HG02763 (cell line): Measurements from ENCODE around the gene SCYL1.
A peak's percentile ranks its signal among the peaks of the same experiment; 100 is the strongest.

Experiments used
- ATAC-seq: cut with Tn5 transposase; IDR thresholded peaks from one replicate; pipeline ENCODE4 v1.9.1; 2021; ENCODE audit warnings: mild to moderate bottlenecking, moderate library complexity; ENCODE audit not compliant: unreplicated experiment

The SCYL1 gene

DNA sequence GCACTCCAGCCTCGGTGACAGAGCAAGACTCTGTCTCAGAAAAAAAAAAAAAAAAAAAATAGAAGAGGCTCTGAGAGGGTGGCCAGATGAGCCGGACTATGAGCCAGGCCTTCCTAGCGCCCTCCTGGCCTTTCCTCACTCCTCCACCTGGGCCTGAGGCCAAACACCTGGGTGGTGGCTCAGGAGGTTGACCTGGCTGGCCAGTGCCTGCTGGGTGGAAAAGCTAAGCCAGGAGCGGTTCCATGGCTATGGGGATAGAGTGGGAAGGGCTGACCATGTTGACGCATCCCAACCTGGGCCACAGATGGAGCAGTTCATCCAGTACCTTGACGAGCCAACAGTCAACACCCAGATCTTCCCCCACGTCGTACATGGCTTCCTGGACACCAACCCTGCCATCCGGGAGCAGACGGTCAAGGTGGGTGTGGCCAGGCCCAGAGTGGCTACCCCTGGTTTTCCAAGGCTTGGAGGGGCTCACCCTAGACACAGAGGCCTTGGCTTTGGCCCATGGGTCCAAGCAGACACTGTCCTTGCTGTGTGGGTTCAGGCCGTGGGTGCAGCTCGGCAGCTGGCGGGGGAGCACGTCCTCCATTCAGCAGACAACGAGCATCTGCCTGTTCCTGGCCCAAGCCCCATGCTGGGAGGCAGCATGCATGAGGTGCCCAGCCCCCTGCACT, 7.6 kb downstream of the SCYL1 start:
- ATAC-seq, result no peak

DNA sequence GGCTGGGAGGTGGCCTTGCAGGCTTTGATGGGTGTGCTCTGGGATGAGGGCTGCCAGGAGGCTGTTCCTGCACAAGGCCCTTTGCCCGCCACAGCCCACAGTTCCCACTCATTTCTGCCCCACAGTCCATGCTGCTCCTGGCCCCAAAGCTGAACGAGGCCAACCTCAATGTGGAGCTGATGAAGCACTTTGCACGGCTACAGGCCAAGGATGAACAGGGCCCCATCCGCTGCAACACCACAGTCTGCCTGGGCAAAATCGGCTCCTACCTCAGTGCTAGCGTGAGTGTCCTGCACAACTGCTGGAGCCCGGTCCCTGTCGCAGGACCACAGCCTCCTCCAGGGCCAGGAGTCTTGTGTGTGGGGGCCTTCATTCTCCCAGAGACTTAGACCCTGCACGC, 10.2 kb downstream of the SCYL1 start:
- no peak for ATAC-seq

DNA sequence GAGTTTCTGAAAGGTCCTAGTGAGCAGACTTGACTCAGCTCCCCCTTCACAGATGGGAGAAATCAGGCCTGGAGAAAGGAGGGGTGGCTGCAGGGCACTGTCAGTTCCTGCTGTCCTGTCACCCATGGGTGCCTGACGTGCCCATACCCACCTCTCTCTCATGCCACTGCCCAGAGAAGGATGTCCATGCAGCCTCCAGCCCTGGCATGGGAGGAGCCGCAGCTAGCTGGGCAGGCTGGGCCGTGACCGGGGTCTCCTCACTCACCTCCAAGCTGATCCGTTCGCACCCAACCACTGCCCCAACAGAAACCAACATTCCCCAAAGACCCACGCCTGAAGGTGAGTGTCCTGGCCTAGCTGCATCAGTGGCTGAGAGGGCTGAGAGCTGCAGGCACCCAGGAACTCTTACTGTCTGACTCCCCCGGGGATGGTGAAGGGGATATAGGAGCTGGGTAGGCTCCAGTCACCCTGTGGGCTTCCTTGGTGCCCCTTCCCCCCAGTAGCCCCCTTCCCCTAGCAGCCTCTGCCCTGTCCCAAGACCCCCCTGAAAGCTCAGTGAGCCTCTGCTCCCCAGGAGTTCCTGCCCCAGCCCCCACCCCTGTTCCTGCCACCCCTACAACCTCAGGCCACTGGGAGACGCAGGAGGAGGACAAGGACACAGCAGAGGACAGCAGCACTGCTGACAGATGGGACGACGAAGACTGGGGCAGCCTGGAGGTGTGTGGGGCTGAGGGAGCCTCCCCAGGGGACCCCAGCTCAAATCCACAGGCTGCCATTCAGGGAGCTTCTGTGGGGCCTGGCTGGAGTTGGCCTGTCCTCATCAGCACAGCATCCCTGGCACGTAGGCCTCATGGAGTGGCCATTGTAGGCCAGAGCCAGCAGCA, 11.8 kb downstream of the SCYL1 start:
- no peak for ATAC-seq

DNA sequence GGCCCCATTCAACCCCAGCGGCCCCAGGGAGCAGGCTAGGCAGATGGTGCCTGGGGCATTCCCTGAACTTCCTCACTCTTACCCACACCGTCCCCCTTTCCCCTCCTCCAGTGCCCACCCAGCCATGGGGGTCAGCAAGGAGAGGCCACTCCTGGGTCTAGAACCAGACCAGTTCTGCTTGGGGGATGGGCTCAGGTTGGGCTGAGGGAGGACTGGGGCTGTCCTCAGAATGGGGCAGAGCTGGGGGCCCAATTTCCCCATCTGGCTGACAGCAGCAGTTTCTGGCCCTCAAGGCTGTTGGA, 12.4 kb downstream of the SCYL1 start:
- ATAC-seq, result no peak

DNA sequence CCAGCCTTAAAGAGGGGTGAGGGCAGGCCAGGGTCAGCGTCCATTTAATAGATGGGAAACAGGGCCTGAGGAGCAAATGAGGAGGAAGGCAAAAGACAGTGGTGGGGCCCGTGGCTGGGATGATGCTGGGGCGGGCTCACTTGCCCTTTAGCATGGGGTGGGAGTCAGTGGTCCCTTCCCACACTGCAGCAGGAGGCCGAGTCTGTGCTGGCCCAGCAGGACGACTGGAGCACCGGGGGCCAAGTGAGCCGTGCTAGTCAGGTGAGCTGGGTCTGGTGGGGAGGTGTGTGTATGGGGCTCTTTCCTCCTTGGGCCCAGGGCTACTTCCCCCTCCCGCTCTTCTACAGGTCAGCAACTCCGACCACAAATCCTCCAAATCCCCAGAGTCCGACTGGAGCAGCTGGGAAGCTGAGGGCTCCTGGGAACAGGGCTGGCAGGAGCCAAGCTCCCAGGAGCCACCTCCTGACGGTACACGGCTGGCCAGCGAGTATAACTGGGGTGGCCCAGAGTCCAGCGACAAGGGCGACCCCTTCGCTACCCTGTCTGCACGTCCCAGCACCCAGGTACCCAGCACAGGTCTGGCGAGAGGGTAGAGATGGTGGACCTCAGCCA, 12.8 kb downstream of the SCYL1 start:
- no peak for ATAC-seq

DNA sequence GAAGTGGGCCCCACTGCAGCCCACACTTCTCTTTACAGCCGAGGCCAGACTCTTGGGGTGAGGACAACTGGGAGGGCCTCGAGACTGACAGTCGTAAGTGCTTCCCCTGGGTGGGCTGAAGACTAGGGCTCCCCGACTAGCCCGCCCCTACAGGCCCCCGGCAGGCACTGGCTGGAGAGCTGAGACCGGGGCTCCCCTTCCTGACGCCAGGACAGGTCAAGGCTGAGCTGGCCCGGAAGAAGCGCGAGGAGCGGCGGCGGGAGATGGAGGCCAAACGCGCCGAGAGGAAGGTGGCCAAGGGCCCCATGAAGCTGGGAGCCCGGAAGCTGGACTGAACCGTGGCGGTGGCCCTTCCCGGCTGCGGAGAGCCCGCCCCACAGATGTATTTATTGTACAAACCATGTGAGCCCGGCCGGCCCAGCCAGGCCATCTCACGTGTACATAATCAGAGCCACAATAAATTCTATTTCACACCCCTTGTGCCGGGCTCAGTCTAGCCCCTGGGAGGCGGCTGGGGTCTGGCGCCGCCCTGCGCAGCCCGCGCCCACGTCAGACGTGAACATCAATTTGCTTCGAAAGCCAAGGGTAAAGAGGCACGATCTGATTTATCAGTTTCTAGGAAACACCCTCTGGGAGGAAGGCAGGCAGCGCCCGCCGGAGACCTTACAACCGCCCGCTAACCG, 13.5 kb downstream of the SCYL1 start:
- ATAC-seq, result no peak

DNA sequence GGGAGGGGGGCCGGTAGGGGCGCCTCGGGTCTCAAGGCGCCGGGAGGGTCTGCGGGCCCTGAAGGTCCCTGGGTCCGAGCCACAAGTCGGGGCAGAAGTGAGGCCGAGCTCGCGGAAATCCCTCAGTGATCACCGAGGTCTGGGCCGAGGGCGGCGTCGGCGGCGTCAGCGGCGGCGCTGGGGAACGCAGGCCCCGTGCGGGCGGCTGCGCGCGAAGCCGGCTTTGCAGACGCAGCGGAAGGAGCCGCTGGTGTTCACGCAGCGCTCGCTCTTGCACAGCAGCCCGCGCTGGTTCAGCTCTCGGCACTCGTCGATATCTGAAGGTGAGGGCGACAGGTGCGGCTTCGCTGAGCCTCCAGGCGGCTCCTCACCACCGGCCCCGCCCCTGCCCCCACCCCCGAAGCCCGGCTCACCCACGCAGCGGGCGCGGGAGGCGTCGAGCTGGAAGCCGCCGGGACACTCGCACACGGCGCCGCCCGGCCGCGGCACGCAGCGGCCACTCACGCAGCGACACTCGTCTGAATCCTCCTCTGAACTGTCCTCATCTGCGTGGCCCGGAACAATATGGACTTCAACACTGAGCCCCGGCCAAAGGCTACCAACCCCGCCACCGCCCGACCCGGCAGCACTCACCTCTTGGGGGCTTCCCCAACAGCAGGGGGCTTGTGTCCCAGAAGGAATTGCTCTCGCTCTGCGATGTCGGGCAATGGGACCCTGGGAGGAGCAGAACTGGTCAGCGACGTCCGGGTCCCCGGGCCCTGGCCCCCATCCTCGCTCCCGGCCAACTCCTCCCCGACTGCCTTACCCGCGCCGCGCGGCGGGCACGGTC, 14.2 kb downstream of the SCYL1 start:
- no peak for ATAC-seq

DNA sequence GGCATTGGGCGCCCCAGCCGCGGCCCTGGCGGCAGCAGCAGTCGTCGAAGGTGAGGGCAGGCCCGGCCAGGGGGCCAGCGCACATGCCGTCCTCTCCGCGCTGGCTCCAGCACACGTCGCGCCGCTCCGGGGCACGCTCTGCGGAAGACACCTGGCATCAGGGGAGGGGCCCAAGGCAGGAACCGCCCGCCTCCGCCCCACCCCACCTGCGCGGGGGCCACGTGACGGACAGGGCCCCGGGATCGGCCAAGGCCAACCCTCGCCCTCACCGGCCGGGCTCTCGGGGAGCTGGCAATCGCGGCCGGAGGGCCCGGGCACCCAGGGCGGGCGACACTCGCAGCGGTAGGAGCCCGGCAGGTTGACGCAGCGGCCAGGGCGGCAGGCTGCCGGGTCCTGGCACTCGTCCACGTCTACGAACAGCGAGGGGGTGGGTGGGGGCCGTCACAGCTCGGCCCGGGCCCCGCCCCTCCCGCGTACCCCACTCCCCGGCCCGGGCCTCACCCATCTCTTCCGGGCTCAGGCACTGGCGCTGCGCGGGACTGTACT, 14.9 kb downstream of the SCYL1 start:
- peak; percentile 48 for ATAC-seq

DNA sequence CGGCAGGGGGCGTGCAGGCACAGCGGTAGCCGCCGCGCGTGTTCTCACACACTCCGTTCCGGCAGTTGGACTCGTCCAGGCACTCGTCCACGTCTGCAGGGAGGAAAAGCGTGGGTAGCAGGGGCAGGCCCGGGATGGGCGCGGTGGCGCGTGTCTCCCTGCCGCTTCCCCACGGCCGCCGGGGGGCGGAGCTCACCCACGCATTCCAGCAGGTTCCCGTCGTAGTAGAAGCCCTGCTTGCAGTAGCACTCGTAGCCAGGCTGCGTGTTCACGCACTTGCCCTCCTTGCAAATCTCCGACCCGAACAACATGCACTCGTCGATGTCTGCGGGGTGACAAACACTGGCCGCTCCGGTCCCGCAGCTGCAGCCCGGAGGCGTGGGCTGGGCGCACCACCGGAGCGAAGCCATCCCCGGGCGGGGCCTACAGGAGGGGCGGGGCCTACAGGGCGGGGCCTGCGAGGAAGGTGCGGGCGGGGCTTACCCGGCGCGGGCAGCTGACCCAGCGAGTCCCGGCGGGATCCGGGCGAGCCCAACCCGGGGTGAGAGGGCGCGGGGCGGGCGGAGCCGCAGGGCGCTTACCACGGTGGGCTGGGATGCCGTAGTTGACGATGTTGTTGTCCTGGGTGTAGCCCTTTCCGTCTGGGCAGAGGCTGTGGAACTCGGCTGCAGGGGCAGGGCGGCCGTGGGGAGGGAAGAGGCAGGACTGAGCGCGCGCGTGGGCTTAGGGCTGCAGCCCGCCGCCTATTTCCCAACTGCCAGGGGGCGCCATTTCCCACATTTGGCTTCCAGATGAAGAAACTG, 15.6 kb downstream of the SCYL1 start:
- peak; percentile 62 for ATAC-seq

DNA sequence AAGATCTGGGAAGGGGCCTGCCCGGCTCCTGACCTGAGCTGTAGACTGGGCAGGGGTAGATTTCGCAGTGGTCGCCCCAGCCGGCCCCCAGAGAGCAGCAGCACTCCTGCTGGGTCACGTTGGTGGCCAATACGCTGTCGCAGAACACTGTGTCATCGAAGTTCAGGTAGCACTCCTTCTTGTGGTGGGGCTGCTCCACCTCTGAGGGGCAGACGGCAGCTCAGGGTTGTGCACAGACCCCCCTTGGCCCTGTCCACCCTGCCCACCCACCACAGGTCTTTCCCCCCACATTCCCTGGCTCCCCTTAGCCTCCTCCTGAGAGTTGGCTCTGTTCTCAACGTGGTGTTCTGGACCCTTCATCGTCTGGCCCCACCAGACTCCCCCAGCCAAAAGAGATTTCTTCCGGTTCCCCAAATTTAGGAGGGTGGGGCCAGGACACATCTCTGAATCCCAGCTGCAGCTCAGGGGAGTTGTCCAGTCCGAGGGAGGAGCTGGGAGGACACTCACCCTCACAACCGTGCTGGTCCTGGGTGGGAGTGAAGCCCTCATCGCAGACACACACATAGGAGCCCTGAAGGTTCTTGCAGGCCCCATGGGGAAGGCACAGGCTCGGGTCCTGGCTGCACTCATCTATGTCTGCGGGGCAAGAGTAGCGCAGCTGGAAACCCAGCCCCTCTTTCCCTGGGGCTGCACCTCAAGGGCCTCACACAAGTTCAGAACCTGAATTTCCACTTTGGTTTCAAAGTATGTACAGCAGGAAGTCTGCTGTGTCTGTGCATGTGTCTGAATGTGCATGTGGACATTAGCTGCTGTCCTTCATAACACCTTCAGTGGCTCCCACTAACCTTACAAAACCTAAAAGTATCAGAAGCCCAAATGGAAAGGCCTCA, 16.5 kb downstream of the SCYL1 start:
- ATAC-seq, result no peak

DNA sequence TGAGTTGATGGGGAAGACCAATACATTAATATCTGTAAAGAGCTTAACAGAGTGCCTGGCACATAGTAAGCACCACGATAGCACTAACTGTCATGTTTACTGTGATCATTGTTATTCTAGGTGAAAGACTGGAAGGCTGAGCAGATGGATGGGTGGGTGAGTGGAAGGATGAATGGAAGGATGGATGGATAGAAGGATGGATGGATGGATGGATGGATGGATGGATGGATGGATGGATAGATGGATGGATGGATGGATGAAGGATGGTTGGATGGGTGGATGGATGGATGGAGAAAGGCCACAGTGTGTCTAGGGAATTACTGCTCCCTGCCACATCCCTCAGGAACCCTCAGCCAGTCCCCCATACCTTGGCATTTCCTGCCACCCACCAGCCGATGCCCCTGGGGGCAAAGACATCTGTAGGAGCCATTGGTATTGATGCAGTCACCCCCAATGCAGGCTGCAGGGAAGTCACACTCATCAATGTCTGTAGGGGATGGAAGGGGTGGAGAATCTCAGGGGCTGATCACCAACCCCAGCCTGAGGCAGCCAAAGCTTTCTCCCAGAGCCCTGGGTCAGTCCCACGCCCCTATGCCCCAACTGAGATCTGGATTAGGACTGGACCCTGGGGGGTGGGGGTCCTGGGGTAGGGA, 18.0 kb downstream of the SCYL1 start:
- ATAC-seq, result no peak

DNA sequence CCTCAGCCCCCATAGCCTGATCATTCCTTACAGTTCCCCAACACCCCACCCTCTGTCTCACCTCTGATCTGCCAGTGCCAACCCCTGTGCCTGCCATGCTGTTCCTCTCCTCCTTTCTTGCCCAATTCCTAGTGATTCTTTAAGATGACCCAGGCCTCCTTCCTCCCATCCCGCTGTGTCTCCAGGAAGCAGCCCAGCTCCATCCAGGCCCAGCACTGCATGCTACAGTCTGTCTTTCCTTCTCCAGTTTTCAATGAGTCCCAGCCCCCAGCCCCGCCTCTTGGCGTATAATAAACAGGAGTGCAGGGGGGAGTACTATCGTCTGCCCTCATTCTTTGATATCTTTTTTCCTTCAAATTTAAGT, 21.0 kb downstream of the SCYL1 start:
- ATAC-seq, result no peak

DNA sequence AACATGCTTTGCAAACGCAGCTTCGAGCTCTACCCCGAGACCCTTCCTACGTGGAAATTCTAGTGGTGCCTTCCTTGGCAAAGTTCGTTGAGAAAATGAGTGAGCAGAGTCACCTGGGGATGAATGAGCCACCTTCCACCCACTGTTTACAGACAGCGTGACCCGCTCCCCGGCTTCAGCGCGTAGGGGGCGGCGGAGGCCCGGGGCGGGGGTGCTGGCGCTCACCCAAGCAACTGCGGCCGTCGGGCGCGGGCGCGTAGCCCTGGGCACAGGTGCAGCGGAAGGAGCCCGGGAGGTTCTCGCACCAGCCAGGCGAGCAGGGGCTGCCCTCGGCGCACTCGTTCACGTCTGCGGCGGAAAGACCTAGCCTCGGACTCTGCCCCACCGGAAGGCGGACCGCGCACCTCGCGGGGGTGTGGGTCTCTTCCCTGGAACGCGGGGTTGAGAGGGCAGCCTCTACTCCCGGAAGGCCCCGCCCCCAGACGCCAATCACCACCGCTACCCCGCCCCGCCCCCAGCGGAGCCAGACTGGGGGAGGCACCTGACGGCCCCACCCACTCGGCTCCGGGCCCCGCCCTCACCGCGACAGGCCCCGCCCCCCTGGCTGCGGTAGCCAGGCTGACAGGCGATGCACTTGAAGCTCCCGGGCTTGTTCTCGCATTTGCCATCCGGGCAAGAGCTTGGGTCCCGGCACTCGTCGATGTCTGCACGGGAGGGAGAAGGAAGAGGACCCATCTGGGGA, 21.5 kb downstream of the SCYL1 start:
- ATAC-seq, result peak; percentile 69

DNA sequence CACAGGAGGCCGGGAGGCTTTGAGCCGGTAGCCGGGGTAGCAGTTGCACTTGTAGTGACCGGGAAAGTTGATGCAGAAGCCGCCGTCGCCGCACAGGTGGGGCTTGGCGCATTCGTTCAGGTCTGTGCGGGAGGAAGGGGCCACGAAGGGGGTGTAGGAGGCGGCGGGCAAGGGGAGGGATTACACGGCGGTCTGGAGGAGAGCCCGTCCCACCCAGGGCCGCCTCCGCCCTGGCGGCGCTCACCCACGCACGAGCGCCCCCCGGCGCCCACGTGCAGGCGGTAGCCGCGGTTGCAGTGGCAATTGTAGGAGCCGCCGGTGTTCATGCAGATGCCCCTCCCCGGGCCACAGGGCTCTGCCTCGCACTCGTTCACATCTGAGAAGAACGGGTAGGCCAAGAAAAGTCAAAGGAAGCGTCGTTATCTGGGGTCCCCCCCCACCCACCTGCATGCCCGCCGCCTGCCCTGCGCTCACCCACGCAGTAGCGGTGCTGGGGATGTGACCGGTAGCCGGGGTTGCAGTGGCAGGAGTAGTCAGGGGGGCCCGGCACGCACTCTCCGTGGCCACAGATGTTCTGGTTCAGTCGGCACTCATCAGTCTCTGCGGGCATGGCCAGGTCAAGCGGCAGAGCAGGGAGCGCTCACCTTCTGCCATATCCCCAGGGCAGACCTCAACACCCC, 22.7 kb downstream of the SCYL1 start:
- no peak for ATAC-seq

DNA sequence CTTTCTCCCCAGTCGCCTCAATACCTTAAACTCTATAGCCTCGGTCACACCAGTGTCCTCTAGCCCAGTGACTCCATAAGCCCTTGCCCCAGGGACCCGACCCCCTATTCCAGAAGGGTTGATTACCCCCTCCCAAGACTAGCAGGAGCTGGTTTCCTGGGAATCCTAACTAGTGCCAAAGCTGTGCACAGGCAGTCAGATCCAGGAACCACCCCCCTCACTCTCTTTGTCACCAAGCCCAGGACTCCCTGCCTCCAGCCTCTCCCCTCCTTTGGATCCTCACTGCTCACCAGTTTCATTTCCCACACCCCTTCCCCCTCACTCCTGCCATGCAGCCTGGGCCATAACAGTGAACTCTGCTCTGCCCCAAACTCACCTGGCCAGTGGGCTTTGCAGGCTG, 23.5 kb downstream of the SCYL1 start:
- no peak for ATAC-seq

DNA sequence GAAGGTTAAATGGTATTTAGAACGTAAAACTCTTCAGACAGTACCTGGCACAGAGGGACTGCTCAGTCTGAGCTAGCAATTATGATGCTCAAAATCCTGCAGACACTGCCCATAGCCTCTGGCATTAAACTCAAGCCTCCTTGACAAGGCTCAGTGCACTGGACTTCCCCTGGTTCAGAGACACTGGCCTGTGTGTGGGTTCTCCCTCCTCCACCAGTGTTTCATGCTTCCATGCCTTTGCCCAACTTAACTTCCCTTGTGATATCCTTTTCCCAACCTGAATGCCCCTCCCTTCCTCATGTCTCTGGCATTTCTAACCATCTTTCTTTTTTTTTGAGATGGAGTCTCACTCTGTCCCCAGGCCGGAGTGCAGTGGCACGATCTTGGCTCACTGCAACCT, 24.2 kb downstream of the SCYL1 start:
- ATAC-seq, result no peak
